ENCODE data around the gene ZNF526.

Gene ZNF526

DNA sequence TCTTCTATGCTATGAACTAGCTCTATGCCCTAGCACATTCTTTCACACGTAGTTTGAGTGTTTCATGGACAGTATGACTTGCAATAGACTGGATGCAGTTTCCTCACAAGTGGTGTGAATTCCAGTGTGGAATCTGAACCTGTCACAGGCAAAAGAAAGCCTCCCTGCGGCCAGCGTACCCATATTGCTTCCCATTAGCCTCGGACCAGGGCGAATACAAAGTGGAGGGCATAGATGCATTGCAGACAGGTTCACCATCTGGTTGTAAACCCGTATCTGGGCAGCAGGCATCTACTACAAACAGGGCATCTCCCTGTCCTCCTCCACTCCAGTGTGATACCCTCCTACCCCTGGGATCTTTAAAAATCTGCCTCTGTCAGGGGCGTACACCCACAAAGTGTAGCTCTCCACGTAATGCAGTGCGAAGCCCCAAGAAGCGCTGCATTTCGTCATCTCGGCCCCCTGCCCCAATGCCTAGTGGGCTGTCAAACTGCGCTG lies 47.6 kb downstream of the ZNF526 start:
- peak overlapping the region; percentile 62 for H3K4me3 ChIP-seq (replicated peaks; ENCODE audit: insufficient read depth, low read length)
- H3K27me3 ChIP-seq (ENCODE audit: insufficient read depth, poor library complexity, severe bottlenecking) = no peaks in the 10 kb centered on the region
- TF ChIP-seq, protein P1, sequence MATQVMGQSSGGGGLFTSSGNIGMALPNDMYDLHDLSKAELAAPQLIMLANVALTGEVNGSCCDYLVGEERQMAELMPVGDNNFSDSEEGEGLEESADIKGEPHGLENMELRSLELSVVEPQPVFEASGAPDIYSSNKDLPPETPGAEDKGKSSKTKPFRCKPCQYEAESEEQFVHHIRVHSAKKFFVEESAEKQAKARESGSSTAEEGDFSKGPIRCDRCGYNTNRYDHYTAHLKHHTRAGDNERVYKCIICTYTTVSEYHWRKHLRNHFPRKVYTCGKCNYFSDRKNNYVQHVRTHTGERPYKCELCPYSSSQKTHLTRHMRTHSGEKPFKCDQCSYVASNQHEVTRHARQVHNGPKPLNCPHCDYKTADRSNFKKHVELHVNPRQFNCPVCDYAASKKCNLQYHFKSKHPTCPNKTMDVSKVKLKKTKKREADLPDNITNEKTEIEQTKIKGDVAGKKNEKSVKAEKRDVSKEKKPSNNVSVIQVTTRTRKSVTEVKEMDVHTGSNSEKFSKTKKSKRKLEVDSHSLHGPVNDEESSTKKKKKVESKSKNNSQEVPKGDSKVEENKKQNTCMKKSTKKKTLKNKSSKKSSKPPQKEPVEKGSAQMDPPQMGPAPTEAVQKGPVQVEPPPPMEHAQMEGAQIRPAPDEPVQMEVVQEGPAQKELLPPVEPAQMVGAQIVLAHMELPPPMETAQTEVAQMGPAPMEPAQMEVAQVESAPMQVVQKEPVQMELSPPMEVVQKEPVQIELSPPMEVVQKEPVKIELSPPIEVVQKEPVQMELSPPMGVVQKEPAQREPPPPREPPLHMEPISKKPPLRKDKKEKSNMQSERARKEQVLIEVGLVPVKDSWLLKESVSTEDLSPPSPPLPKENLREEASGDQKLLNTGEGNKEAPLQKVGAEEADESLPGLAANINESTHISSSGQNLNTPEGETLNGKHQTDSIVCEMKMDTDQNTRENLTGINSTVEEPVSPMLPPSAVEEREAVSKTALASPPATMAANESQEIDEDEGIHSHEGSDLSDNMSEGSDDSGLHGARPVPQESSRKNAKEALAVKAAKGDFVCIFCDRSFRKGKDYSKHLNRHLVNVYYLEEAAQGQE (IDR thresholded peaks at IDR 0.05; ENCODE audit: insufficient replicate concordance, low read depth) = no peak
- TF ChIP-seq SPI1 (IDR thresholded peaks at IDR 0.05; ENCODE audit: borderline replicate concordance, low read depth) = no peak
- no peak for TF ChIP-seq GABPA (IDR thresholded peaks at IDR 0.05; ENCODE audit: low read depth)
- no peak; the same call in 1 of the 2 replicates for TF ChIP-seq POLR2AphosphoS5 (IDR thresholded peaks at IDR 0.05; ENCODE audit: low read depth)
- no peak for TF ChIP-seq CTCF (IDR thresholded peaks at IDR 0.05; ENCODE audit: insufficient read depth, low read length)
- DNase-seq (ENCODE audit: low read depth in 1 of 2, low spot score in 1 of 2) = no peak
- H3K27ac ChIP-seq (replicated peaks) = peak overlapping the region; percentile 100

DNA sequence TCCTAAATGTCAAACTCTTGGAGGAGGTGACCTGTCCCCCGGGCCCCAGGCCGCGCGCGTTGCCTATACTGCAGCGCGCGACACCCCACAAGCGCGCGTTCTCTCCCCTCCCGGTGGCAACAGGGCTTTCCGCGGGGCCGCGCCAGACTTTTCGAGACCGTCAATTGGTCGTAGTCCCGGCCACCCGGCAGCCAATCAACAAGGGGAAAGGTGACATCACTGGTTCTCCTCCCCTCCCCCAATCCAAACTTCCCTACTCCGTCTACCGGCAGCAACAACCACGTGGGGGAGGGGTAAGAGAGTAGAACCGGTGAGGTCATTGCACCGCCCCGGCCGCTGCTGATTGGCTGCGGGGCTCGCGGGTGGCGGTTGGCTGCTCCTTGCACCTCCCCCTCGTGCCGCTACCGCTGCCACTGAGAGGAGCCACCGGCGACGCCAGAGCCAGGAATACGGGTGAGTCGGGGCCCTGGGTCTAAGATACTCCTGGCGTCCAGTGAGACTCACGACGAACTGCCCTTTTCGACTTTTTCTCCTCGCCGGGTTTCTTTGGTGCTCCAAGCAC lies 48.1 kb downstream of the ZNF526 start:
- peak; percentile 99 to 100 for DNase-seq (ENCODE audit: low read depth in 1 of 2, low spot score in 1 of 2)
- TF ChIP-seq SPI1 (IDR thresholded peaks at IDR 0.05; ENCODE audit: borderline replicate concordance, low read depth) (peak; percentile 72; the same call in 1 of the 2 replicates), GABPA (IDR thresholded peaks at IDR 0.05; ENCODE audit: low read depth) (no peak)
- Histone ChIP-seq H3K4me3 (replicated peaks; ENCODE audit: insufficient read depth, low read length) (peak overlapping the region; percentile 62), H3K27me3 (ENCODE audit: insufficient read depth, poor library complexity, severe bottlenecking) (no peaks in the 10 kb centered on the region), H3K27ac (replicated peaks) (peak overlapping the region; percentile 100)

- peak; percentile 100 for DNase-seq (ENCODE audit: low read depth in 1 of 2, low spot score in 1 of 2)
- TF ChIP-seq SPI1 (IDR thresholded peaks at IDR 0.05; ENCODE audit: borderline replicate concordance, low read depth) = peak; percentile 21; the same call in 1 of the 2 replicates
- no peak for TF ChIP-seq CTCF (IDR thresholded peaks at IDR 0.05; ENCODE audit: insufficient read depth, low read length)
- peak; percentile 84 for TF ChIP-seq GABPA (IDR thresholded peaks at IDR 0.05; ENCODE audit: low read depth)
- no peak for TF ChIP-seq POLR2AphosphoS5 (IDR thresholded peaks at IDR 0.05; ENCODE audit: low read depth)
- TF ChIP-seq, protein P1 (IDR thresholded peaks at IDR 0.05; ENCODE audit: insufficient replicate concordance, low read depth) = no peak
- H3K27ac ChIP-seq (replicated peaks) = peak within 1 kb of the TSS; percentile 100
- H3K27me3 ChIP-seq (ENCODE audit: insufficient read depth, poor library complexity, severe bottlenecking) = no peaks in the 10 kb centered on the region
- H3K4me3 ChIP-seq (replicated peaks; ENCODE audit: insufficient read depth, low read length) = peak within 1 kb of the TSS; percentile 76
These were observed 48.8 kb downstream of the ZNF526 start, which contains the start of gene CIC for GRCh38 chr19:42268704-42269477. CIC (plus strand) TSS chr19:42269252; CDS start chr19:42271784, 2,532 bp downstream.
